Muscle of leg (tissue), 11 donors: Measurements from ENCODE around the gene AKR1C1. TPM values are rescaled to one million over a fixed set of nuclear protein-coding genes. Genes with fewer than 3 reads are reported as not detected.
"Not testable (repeated sequence)": the region's sequence is repeated elsewhere in the genome, so short reads cannot be mapped to it uniquely, and the experiment has no call there.

Source experiments
- DNase-seq: peaks from one replicate; pipeline ENCODE4 v3.0.0; 2013
- H3K27ac ChIP-seq: one replicate; pipeline ENCODE4 v1.5.1; 2013; ENCODE audit warnings: mild to moderate bottlenecking, low read length, control low read depth
- H3K27me3 ChIP-seq: one replicate; pipeline ENCODE4 v1.6.1; 2013; ENCODE audit warnings: low read length; ENCODE audit not compliant: control insufficient read depth, insufficient read depth
- H3K36me3 ChIP-seq: one replicate; pipeline ENCODE4 v1.6.1; 2013; ENCODE audit warnings: low read length; ENCODE audit not compliant: control insufficient read depth, insufficient read depth
- H3K4me1 ChIP-seq: one replicate; pipeline ENCODE4 v1.6.1; 2013; ENCODE audit warnings: low read length; ENCODE audit not compliant: control insufficient read depth, insufficient read depth
- H3K4me3 ChIP-seq: one replicate; pipeline ENCODE4 v1.5.1; 2013; ENCODE audit warnings: low read length, control low read depth
- H3K9me3 ChIP-seq: replicated peaks from 2 replicates; pipeline ENCODE4 v1.6.1; 2013; ENCODE audit warnings: low read depth, low read length; ENCODE audit not compliant: control insufficient read depth
- WGBS: methylation state at CpG from one replicate; pipeline ENCODE4 v1.1.5; 2013; ENCODE audit warnings: missing lambda C conversion rate; ENCODE audit not compliant: insufficient coverage; 5-methylcytosine and 5-hydroxymethylcytosine counted together
- polyA plus RNA-seq, 8 donors: library from polyadenylated mRNA; unstranded; fragments of 120-200 nt; gene quantifications; one replicate each; pipeline versions ENCODE4 v1.2.1 to v1.2.3, GENCODE V29; 2013; ENCODE audit warnings: inconsistent platforms in 1 of 8, low replicate concordance in 1 of 8; ENCODE audit not compliant: insufficient read length in 8 of 8, insufficient read depth in 1 of 8
- total RNA-seq: library from RNA; stranded (reverse); fragments of 120-200 nt; gene quantifications from one replicate; pipeline ENCODE4 v1.2.4, GENCODE V29; 2013

The AKR1C1 gene
- total and polyA plus RNA-seq, 9 donors: 6.5 to 13.2 (median 10.5) TPM

GRCh38 chr10:4937346-4937745 lies 25.9 kb upstream of the AKR1C1 start:
- H3K9me3 ChIP-seq: no peaks in the 10 kb centered on the region
- no peak for DNase-seq
- H3K27ac ChIP-seq: no peak overlapping the region
- H3K36me3 ChIP-seq: no peaks in the 10 kb centered on the region
- WGBS: 97% methylated on average over 19 of the region's 23 CpGs
- no peaks in the 10 kb centered on the region for H3K27me3 ChIP-seq
- no peak overlapping the region for H3K4me3 ChIP-seq
- no peaks in the 10 kb centered on the region for H3K4me1 ChIP-seq

- H3K36me3 ChIP-seq: no peaks in the 10 kb centered on the region
- H3K27me3 ChIP-seq: no peaks in the 10 kb centered on the region
- 68% methylated on average over 6 of the region's 7 CpGs for WGBS
- H3K27ac ChIP-seq: no peak overlapping the region
- H3K9me3 ChIP-seq: no peaks in the 10 kb centered on the region
- no peak overlapping the region for H3K4me3 ChIP-seq
- H3K4me1 ChIP-seq: peaks cover 9% of the 10 kb centered on the region
- no peak for DNase-seq
Measured at GRCh38 chr10:4939224-4940072, 23.8 kb upstream of the AKR1C1 start.

GRCh38 chr10:4940073-4940428 lies 23.2 kb upstream of the AKR1C1 start:
- not testable (repeated sequence) for H3K27ac ChIP-seq, DNase-seq, H3K27me3 ChIP-seq, H3K36me3 ChIP-seq, H3K4me1 ChIP-seq, H3K4me3 ChIP-seq, H3K9me3 ChIP-seq
- 83% methylated on average over 2 of the region's 6 CpGs for WGBS

GRCh38 chr10:4940909-4941308 lies 22.3 kb upstream of the AKR1C1 start:
- H3K9me3 ChIP-seq, H3K4me1 ChIP-seq, DNase-seq, H3K36me3 ChIP-seq, H3K27ac ChIP-seq, H3K4me3 ChIP-seq, H3K27me3 ChIP-seq: not testable (repeated sequence)
- WGBS: no CpG with 5 or more reads among the region's 2 CpGs

- Histone ChIP-seq H3K36me3 (no peaks in the 10 kb centered on the region), H3K4me3 (no peak overlapping the region), H3K4me1 (peaks cover 9% of the 10 kb centered on the region), H3K27me3 (no peaks in the 10 kb centered on the region), H3K27ac (no peak overlapping the region), H3K9me3 (no peaks in the 10 kb centered on the region)
- 80% methylated on average over 1 of the region's 5 CpGs for WGBS
- no peak for DNase-seq
Measured at GRCh38 chr10:4941540-4942330, 21.5 kb upstream of the AKR1C1 start.

- WGBS: no CpG with 5 or more reads among the region's 2 CpGs
- H3K9me3 ChIP-seq, H3K27me3 ChIP-seq, H3K4me3 ChIP-seq, H3K4me1 ChIP-seq, H3K36me3 ChIP-seq: not testable (repeated sequence)
- DNase-seq: peak; percentile 73
- H3K27ac ChIP-seq: peak overlapping the region; percentile 51
Measured at GRCh38 chr10:4942931-4943330, 20.3 kb upstream of the AKR1C1 start.

GRCh38 chr10:4943416-4943815 lies 19.8 kb upstream of the AKR1C1 start:
- peak overlapping the region; percentile 47 for H3K27ac ChIP-seq

GRCh38 chr10:4943821-4944220 lies 19.4 kb upstream of the AKR1C1 start:
- Histone ChIP-seq H3K4me3 (no peak overlapping the region), H3K4me1 (peaks cover 9% of the 10 kb centered on the region), H3K27ac (peak overlapping the region; percentile 47), H3K36me3 (no peaks in the 10 kb centered on the region), H3K27me3 (no peaks in the 10 kb centered on the region), H3K9me3 (no peaks in the 10 kb centered on the region)
- peak; percentile 20 for DNase-seq
- WGBS: 33% methylated on average over 1 of the region's 2 CpGs

More at GRCh38 chr10:4943416-4943815, 19.8 kb upstream of the AKR1C1 start:
- H3K36me3 ChIP-seq, H3K27me3 ChIP-seq, H3K4me3 ChIP-seq, H3K4me1 ChIP-seq, H3K9me3 ChIP-seq: not testable (repeated sequence)
- peak; percentile 27 for DNase-seq

- Histone ChIP-seq H3K9me3 (no peaks in the 10 kb centered on the region), H3K27ac (no peak overlapping the region), H3K27me3 (no peaks in the 10 kb centered on the region), H3K4me3 (no peak overlapping the region), H3K4me1 (peaks cover 9% of the 10 kb centered on the region), H3K36me3 (no peaks in the 10 kb centered on the region)
- no peak for DNase-seq
- WGBS: no CpG with 5 or more reads among the region's 1 CpG
Measured at GRCh38 chr10:4944841-4945240, 18.4 kb upstream of the AKR1C1 start.

GRCh38 chr10:4945766-4946717 lies 17.2 kb upstream of the AKR1C1 start:
- peaks cover 9% of the 10 kb centered on the region for H3K4me1 ChIP-seq
- H3K27ac ChIP-seq: no peak overlapping the region
- H3K9me3 ChIP-seq: no peaks in the 10 kb centered on the region
- no CpG with 5 or more reads among the region's 2 CpGs for WGBS
- no peak overlapping the region for H3K4me3 ChIP-seq
- DNase-seq: no peak
- no peaks in the 10 kb centered on the region for H3K36me3 ChIP-seq
- no peaks in the 10 kb centered on the region for H3K27me3 ChIP-seq
